ENCODE data around the gene ELK4.

The ELK4 gene

DNA sequence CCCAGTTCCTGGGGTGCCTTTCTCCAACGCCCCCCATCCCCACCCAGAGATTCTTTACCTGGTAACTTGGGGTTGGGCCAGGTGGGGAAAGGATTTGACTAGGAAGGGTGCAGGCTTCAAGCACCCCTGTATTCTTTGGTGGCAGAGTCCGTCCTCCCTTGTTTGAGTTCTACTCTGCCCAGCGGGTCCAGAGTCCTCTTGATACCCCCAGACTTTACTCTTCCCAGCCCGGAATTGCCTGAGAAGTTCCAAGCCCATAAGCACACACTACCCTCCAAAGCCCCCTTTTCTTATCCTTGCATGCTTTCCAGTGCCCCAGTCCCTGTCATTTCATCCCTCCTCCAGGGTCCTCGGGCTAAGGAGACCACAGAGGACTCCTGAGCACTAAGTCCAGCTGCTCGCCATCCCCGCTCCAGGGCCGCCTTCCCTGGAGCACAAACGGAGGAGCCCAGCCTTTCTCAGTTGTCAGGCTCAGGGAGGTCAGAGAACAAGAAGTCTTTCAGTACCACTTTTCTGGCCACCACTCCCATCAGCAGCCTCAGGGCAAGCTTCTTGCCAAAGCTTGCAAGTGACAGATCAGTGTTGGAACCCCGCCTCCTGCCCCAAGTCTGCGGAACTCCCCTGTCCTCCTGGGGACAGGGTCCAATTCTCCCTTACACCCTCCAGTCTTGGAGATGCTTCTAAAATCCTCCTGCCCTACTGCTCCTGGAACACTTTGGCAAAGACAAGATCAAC lies 36.3 kb upstream of the ELK4 start:
- TF ChIP-seq GABPA (IDR thresholded peaks at IDR 0.05; ENCODE audit: low read depth) (no peak), SPI1 (IDR thresholded peaks at IDR 0.05; ENCODE audit: borderline replicate concordance, low read depth) (no peak), CTCF (IDR thresholded peaks at IDR 0.05; ENCODE audit: insufficient read depth, low read length) (no peak), POLR2AphosphoS5 (IDR thresholded peaks at IDR 0.05; ENCODE audit: low read depth) (no peak)
- TF ChIP-seq, protein P1, sequence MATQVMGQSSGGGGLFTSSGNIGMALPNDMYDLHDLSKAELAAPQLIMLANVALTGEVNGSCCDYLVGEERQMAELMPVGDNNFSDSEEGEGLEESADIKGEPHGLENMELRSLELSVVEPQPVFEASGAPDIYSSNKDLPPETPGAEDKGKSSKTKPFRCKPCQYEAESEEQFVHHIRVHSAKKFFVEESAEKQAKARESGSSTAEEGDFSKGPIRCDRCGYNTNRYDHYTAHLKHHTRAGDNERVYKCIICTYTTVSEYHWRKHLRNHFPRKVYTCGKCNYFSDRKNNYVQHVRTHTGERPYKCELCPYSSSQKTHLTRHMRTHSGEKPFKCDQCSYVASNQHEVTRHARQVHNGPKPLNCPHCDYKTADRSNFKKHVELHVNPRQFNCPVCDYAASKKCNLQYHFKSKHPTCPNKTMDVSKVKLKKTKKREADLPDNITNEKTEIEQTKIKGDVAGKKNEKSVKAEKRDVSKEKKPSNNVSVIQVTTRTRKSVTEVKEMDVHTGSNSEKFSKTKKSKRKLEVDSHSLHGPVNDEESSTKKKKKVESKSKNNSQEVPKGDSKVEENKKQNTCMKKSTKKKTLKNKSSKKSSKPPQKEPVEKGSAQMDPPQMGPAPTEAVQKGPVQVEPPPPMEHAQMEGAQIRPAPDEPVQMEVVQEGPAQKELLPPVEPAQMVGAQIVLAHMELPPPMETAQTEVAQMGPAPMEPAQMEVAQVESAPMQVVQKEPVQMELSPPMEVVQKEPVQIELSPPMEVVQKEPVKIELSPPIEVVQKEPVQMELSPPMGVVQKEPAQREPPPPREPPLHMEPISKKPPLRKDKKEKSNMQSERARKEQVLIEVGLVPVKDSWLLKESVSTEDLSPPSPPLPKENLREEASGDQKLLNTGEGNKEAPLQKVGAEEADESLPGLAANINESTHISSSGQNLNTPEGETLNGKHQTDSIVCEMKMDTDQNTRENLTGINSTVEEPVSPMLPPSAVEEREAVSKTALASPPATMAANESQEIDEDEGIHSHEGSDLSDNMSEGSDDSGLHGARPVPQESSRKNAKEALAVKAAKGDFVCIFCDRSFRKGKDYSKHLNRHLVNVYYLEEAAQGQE (IDR thresholded peaks at IDR 0.05; ENCODE audit: insufficient replicate concordance, low read depth): no peak
- Histone ChIP-seq H3K27ac (replicated peaks) (no peak overlapping the region), H3K27me3 (ENCODE audit: insufficient read depth, poor library complexity, severe bottlenecking) (peaks cover 3% of the 10 kb centered on the region), H3K4me3 (replicated peaks; ENCODE audit: insufficient read depth, low read length) (no peak overlapping the region)
- DNase-seq (ENCODE audit: low read depth in 1 of 2, low spot score in 1 of 2): no peak

- TF ChIP-seq GABPA (IDR thresholded peaks at IDR 0.05; ENCODE audit: low read depth): no peak
- TF ChIP-seq, protein P1 (IDR thresholded peaks at IDR 0.05; ENCODE audit: insufficient replicate concordance, low read depth): no peak
- no peak for TF ChIP-seq SPI1 (IDR thresholded peaks at IDR 0.05; ENCODE audit: borderline replicate concordance, low read depth)
- TF ChIP-seq CTCF (IDR thresholded peaks at IDR 0.05; ENCODE audit: insufficient read depth, low read length): no peak
- Histone ChIP-seq H3K27me3 (ENCODE audit: insufficient read depth, poor library complexity, severe bottlenecking) (no peaks in the 10 kb centered on the region), H3K27ac (replicated peaks) (no peak overlapping the region), H3K4me3 (replicated peaks; ENCODE audit: insufficient read depth, low read length) (no peak overlapping the region)
- DNase-seq (ENCODE audit: low read depth in 1 of 2, low spot score in 1 of 2): no peak
Observed at GRCh38 chr1:205666372-205667166, 34.8 kb upstream of the ELK4 start.

DNA sequence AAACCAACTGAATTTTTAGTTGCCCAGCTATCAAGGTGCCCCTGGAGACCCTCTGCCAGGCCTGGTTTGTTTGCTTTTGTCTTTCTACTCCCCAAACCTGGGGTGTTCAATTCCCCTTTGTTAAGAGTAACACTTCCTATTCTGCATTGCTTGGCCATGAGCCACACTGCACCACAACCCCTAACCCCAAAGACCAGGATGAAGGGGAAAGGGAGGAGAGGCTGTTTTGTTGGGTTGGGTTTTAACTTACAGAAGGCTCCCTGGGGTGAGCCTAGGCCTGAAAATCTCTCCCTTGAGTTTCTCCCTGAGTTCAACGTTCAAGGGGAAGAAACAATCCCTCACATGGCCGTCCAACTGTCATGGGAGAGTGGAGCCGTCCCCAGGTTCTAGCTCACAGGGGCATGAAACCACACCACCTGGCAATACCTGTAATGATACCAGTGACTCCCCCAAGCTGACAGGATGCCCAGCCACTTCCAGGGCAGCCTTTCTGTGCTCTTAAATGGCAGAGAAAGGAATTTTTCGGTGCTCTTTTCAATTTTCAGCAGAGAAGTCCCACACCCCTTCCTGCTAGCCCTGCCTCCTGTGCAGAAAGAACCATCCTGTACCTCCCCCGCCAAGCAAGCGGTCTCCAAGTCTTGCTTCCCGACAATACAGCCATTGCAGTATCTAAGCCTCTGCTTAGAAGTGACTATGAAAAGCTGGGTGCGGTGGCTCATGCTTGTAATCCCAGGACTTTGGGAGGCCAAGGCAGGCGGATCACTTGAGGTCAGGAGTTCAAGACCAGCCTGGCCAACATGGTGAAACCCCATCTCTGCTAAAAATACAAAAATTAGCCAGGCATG lies 33.6 kb upstream of the ELK4 start:
- Histone ChIP-seq H3K27me3 (ENCODE audit: insufficient read depth, poor library complexity, severe bottlenecking) (no peaks in the 10 kb centered on the region), H3K27ac (replicated peaks) (no peak overlapping the region), H3K4me3 (replicated peaks; ENCODE audit: insufficient read depth, low read length) (no peak overlapping the region)
- TF ChIP-seq GABPA (IDR thresholded peaks at IDR 0.05; ENCODE audit: low read depth) (no peak), POLR2AphosphoS5 (IDR thresholded peaks at IDR 0.05; ENCODE audit: low read depth) (no peak), SPI1 (IDR thresholded peaks at IDR 0.05; ENCODE audit: borderline replicate concordance, low read depth) (peak; percentile 22; the same call in 1 of the 2 replicates)
- TF ChIP-seq, protein P1 (IDR thresholded peaks at IDR 0.05; ENCODE audit: insufficient replicate concordance, low read depth): no peak
- DNase-seq (ENCODE audit: low read depth in 1 of 2, low spot score in 1 of 2): peak in 1 of 2 experiments; percentile 20

Measured in HL-60 (cell line).